K562 (cell line): ENCODE data around the gene INPPL1. TPM values are rescaled to one million over a fixed set of nuclear protein-coding genes. Genes with fewer than 3 reads are reported as not detected.

Source experiments
- ATAC-seq: fragments of 200-7000 bp; cut with Tn5 transposase; 3 replicates; pipeline ENCODE4 v1.9.1; 2020; ENCODE audit warnings: moderate library complexity
- BruUV-seq: library from RNA; stranded (reverse); fragments of 400-500 nt; replicated peaks from 2 replicates; lab custom pipeline; 2021; lab: Mats Ljungman, UMichigan
- CTCF ChIA-PET: fragments of 300-600 bp; formaldehyde crosslinking; extraction: SDS; loops from one replicate; lab custom pipeline; 2021; ENCODE audit warnings: low intra/inter-chr PET ratio; lab: Yijun Ruan, JAX
- POLR2A ChIA-PET: fragments of 300-600, 350-650 bp; sonication (Branson Sonifier 250); formaldehyde crosslinking; extraction: SDS; loops from one replicate; lab custom pipeline; 2021; ENCODE audit warnings: antibody characterized with exemption, inconsistent platforms; lab: Yijun Ruan, JAX
- DNase-seq, 4 experiments: peaks; one replicate each; pipeline versions ENCODE4 v3.0.0 to v3.0.0-alpha.2; 2011 to 2018; ENCODE audit warnings: low spot score in 3 of 4, mixed read lengths in 3 of 4; ENCODE audit errors: extremely low read depth in 1 of 4
- FAIRE-seq: peaks from 2 replicates; lab custom pipeline; 2011; peaks lifted over from hg19 to GRCh38; lab: Jason Lieb, UNC
- H2AFZ ChIP-seq: 2 replicates; pipeline ENCODE4 v1.6.0; 2011; ENCODE audit warnings: low read depth, low read length, control low read depth, inconsistent platforms
- H3K27ac ChIP-seq: fragments of 200-600 bp; 3 replicates; pipeline ENCODE4 v1.8.0; 2011; ENCODE audit warnings: low read depth, mild to moderate bottlenecking, control low read depth, inconsistent platforms, low read length, moderate library complexity, mixed read lengths; ENCODE audit errors: extremely low read depth
- H3K27me3 ChIP-seq, 2 experiments: fragments of 300-600 bp in 1 of 2; 2 replicates in 1 of 2; 3 replicates in 1 of 2; pipeline versions ENCODE4 v1.6.0 to v1.8.0; 2011; ENCODE audit warnings: inconsistent platforms in 2 of 2, low read length in 2 of 2, mild to moderate bottlenecking in 1 of 2, mixed read lengths in 1 of 2, moderate library complexity in 1 of 2; ENCODE audit not compliant: control insufficient read depth in 2 of 2, insufficient read depth in 2 of 2
- H3K36me3 ChIP-seq: fragments of 300-600 bp; 3 replicates; pipeline ENCODE4 v1.8.0; 2011; ENCODE audit warnings: mild to moderate bottlenecking, low read length, inconsistent platforms; ENCODE audit not compliant: control insufficient read depth, insufficient read depth
- H3K4me1 ChIP-seq, 2 experiments: fragments of 200-600 bp in 1 of 2; replicated peaks in 1 of 2; 2 replicates in 1 of 2; 3 replicates in 1 of 2; pipeline versions ENCODE4 v1.5.1 to v1.8.0; 2011; ENCODE audit warnings: inconsistent platforms in 2 of 2, low read length in 2 of 2, mild to moderate bottlenecking in 1 of 2, mixed read lengths in 1 of 2, moderate library complexity in 1 of 2; ENCODE audit not compliant: control insufficient read depth in 2 of 2, insufficient read depth in 2 of 2
- H3K4me2 ChIP-seq: 2 replicates; pipeline ENCODE4 v1.6.1; 2011; ENCODE audit warnings: low read length, control low read depth, inconsistent platforms, mixed read lengths; ENCODE audit not compliant: insufficient read depth
- H3K4me3 ChIP-seq: fragments of 200-600 bp; sonication (generic), shearing (Covaris generic); 2 replicates; pipeline ENCODE4 v1.5.1; 2016; ENCODE audit warnings: control low read depth, inconsistent platforms
- H3K79me2 ChIP-seq: fragments of 200-600 bp; 3 replicates; pipeline ENCODE4 v1.8.0; 2011; ENCODE audit warnings: low read length, inconsistent platforms; ENCODE audit not compliant: control insufficient read depth, insufficient read depth
- H3K9ac ChIP-seq, 2 experiments: 2 replicates each; pipeline versions ENCODE4 v1.6.0 to v1.6.1; 2011; ENCODE audit warnings: low read depth in 2 of 2, low read length in 2 of 2, control low read depth in 1 of 2, inconsistent platforms in 1 of 2, mild to moderate bottlenecking in 1 of 2, mixed read lengths in 1 of 2; ENCODE audit not compliant: insufficient read depth in 1 of 2
- H3K9me1 ChIP-seq: one replicate; pipeline ENCODE4 v1.6.0; 2011; ENCODE audit warnings: inconsistent platforms, mild to moderate bottlenecking, low read length, moderate library complexity; ENCODE audit not compliant: control insufficient read depth, insufficient read depth
- H3K9me3 ChIP-seq: replicated peaks from 2 replicates; pipeline ENCODE4 v1.5.1; 2011; ENCODE audit warnings: low read depth, low read length, inconsistent platforms; ENCODE audit not compliant: control insufficient read depth, insufficient read depth
- H4K20me1 ChIP-seq: replicated peaks from 2 replicates; pipeline ENCODE4 v1.6.1; 2011; ENCODE audit warnings: low read length, inconsistent platforms, mixed read lengths; ENCODE audit not compliant: control insufficient read depth, insufficient read depth
- MYNN ChIP-seq, 2 experiments: sonication (generic); formaldehyde crosslinking in 1 of 2; IDR thresholded peaks; 2 replicates each; pipeline versions ENCODE4 v1.5.0 to v1.6.1; 2016 to 2020; ENCODE audit warnings: antibody characterized with exemption in 1 of 2, missing genetic modification reagents in 1 of 2
- PHF20 ChIP-seq: fragments of 450-650 bp; IDR thresholded peaks from 2 replicates; pipeline ENCODE4 v1.6.1; 2018; ENCODE audit not compliant: partially characterized antibody
- POLR2G ChIP-seq: fragments of 200-400 bp; formaldehyde crosslinking; IDR thresholded peaks from 2 replicates; pipeline ENCODE4 v1.6.1; 2017; ENCODE audit warnings: low read depth, mild to moderate bottlenecking, antibody characterized with exemption, low read length, moderate library complexity
- RBFOX2 ChIP-seq: fragments of 200-400 bp; formaldehyde crosslinking; IDR thresholded peaks from 2 replicates; pipeline ENCODE4 v1.6.1; 2017; ENCODE audit warnings: low read depth, mild to moderate bottlenecking, low read length, moderate library complexity
- TCF7 ChIP-seq: sonication (generic); IDR thresholded peaks from 2 replicates; pipeline ENCODE4 v1.6.1; 2016; ENCODE audit warnings: antibody characterized with exemption, borderline replicate concordance
- WGBS: fragments of 100-300 bp; shearing (Covaris generic); methylation state at CpG from one replicate; pipeline ENCODE4 v1.1.6; 2016; ENCODE audit warnings: low coverage, mixed read lengths; ENCODE audit not compliant: insufficient coverage; ENCODE audit errors: missing lambda C conversion rate; 5-methylcytosine and 5-hydroxymethylcytosine counted together
- in situ Hi-C: fragments of 300-500 bp; cut with MboI; formaldehyde crosslinking; loops from 4 replicates; pipeline ENCODE4 v1.15.0; 2018; ENCODE audit warnings: inconsistent platforms, mixed read lengths
- intact Hi-C: fragments of 100-400 bp; cut with micrococcal nuclease; formaldehyde crosslinking; loops from 2 replicates; pipeline ENCODE4 v1.14.2; 2022
- polyA plus RNA-seq, 8 experiments: library from polyadenylated mRNA; depleted of rRNA in 4 of 8; stranded (reverse) in 5 of 8; unstranded in 3 of 8; fragments of >200 nt; fragmentation: Nextera tagmentation in 2 of 8; fragmentation: Illumina TruSeq in 1 of 8; extraction: Ambion mirVana in 2 of 8; extraction: Trizol in 1 of 8; gene quantifications; 2 replicates each; pipeline versions ENCODE4 v1.2.1 to v1.2.3, GENCODE V29; 2011 to 2014; ENCODE audit warnings: inconsistent platforms in 1 of 8, missing spikeins in 1 of 8
- total RNA-seq, 7 experiments: library from RNA; depleted of rRNA in 6 of 7; stranded (reverse); fragments of >200 nt in 6 of 7; fragmentation: Illumina TruSeq in 2 of 7; extraction: Trizol in 2 of 7; gene quantifications; 2 replicates each; pipeline versions ENCODE4 v1.2.1 to v1.2.3, GENCODE V29; 2011 to 2021; ENCODE audit warnings: low replicate concordance in 1 of 7

The INPPL1 gene
- total and polyA plus RNA-seq, 9 of the 15 experiments (the other 6 are each of a cell fraction or from before 2014, with no cell fraction given), result 0.55 to 137 (median 61.6) TPM

DNA sequence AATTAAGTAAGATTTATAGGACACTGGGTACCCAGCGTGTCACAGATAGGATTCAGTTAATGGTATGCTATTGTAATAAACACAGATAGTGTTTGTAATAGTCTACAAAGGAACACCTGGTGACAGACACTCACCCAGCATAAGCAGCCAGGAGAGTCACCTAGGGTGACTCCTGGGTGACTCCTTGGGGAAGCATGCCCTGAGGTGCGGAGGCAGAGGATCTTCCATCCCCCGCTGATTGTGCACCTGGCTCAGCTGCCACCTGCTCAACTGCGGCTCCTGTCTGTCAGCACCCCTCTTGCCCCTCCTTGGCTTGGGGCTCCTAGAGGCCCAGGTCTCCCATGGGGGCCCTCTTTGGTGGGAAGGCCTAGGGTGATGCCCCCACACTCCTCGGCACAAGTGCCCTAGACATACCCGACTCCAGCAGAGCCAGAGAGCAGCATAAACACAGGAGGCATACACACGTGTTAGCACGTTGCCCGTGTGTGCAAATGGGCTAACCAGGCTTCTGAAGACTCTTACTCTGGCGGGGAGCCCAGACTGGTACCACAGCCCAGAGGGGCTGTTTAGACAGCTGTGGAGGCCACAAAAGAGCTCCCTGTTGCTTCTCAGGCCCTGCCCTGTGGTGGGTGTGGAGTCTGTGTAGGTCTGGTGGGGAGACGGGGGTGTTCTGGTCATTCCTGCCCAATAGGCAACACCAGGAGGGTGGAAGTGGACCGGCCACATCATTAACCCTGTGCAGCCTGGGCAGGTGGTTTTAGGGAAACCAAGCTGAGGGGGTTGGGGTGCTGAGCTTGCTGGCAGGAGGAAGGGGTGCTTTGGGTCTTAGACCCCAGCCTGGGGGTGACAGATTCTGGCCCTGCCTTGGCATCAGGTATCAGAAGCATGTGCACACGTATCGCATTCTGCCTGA, 3.0 kb downstream of the INPPL1 start:
- 90% methylated on average over 14 of the region's 14 CpGs for WGBS
- H3K27ac ChIP-seq, result no peak overlapping the region

DNA sequence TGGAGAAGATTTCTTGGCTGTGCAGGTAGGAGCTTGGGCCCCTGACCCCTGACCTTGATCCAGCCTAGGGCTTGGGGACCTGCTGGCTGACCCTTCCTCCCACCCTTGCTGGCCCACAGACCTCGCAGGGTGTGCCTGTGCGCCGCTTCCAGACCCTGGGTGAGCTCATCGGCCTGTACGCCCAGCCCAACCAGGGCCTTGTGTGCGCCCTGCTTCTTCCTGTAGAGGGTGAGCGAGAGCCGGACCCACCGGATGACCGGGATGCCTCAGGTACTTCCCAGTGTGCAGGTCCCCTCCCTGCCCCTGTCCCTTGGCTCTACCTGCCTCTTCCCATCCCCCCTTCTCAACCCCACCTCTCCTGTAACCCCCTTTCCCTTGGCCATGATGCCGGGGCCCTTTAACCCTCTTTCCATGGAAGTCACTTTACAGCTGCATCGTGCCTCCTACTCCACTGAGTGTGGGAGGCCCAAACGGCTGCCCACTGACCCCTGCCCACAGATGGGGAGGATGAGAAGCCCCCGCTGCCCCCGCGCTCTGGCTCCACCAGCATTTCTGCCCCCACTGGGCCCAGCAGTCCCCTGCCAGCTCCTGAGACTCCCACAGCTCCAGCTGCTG, 3.8 kb downstream of the INPPL1 start:
- H3K27ac ChIP-seq, result no peak overlapping the region
- in situ Hi-C loops (no loop called here), intact Hi-C loops (no loop called here)
- DNase-seq, result no peak
- no peak overlapping the region for H3K4me2 ChIP-seq
- no peak overlapping the region for H3K4me3 ChIP-seq
- BruUV-seq, result no TSS peak
- ChIA-PET CTCF (no interaction called here), POLR2A (interaction anchor here (0.5 to 2.9 kb wide), 4 partner anchors 8 to 198 kb away, joined by 3 to 13 read pairs (median 4); no protein-coding TSS in a partner anchor)
- peaks cover 9 to 45% of the 10 kb centered on the region in 2 experiments for H3K4me1 ChIP-seq
- no peak for FAIRE-seq
- H3K27me3 ChIP-seq, result no peaks in the 10 kb centered on the region
- no peaks in the 10 kb centered on the region for H4K20me1 ChIP-seq
- H3K9me3 ChIP-seq, result no peaks in the 10 kb centered on the region
- no peak overlapping the region for H2AFZ ChIP-seq
- TF ChIP-seq POLR2G, result peak; percentile 58
- TF ChIP-seq PHF20, result no peak
- TF ChIP-seq RBFOX2, result peak; percentile 42; the same call in 1 of the 2 replicates
- H3K36me3 ChIP-seq, result peaks cover 73% of the 10 kb centered on the region
- peak overlapping the region in 1 of 2 experiments; percentile 40; a peak in 1 of 4 replicates for H3K9ac ChIP-seq
- no peak for ATAC-seq
- WGBS, result 93% methylated on average over 13 of the region's 16 CpGs
- H3K9me1 ChIP-seq, result peaks cover 8% of the 10 kb centered on the region
- peaks cover 27% of the 10 kb centered on the region for H3K79me2 ChIP-seq

More for the DNA sequence above, 3.0 kb downstream of the INPPL1 start:
- H3K9me1 ChIP-seq, result peaks cover 8% of the 10 kb centered on the region
- peaks cover 11 to 50% of the 10 kb centered on the region in 2 experiments for H3K4me1 ChIP-seq
- no peak overlapping the region for H3K4me2 ChIP-seq
- H3K36me3 ChIP-seq, result peaks cover 65% of the 10 kb centered on the region; the same call in 2 of the 3 replicates
- POLR2A ChIA-PET, result interaction anchor here (1.0 to 2.9 kb wide), 4 partner anchors 9 to 207 kb away, joined by 3 to 13 read pairs (median 4); partner anchors contain the start of gene CLPB
- no peaks in the 10 kb centered on the region for H3K9me3 ChIP-seq
- H3K4me3 ChIP-seq, result no peak overlapping the region
- no TSS peak for BruUV-seq
- CTCF ChIA-PET, result no interaction called here
- H3K79me2 ChIP-seq, result peaks cover 27% of the 10 kb centered on the region
- FAIRE-seq (no peak), DNase-seq (no peak), ATAC-seq (no peak)
- H3K9ac ChIP-seq, result peak overlapping the region in 1 of 2 experiments; percentile 59; a peak in 2 of 4 replicates
- H3K27me3 ChIP-seq, result no peaks in the 10 kb centered on the region
- H4K20me1 ChIP-seq, result no peaks in the 10 kb centered on the region
- no peak overlapping the region for H2AFZ ChIP-seq
- in situ Hi-C loops (no loop called here), intact Hi-C loops (no loop called here)
- TF ChIP-seq RBFOX2, result peak; percentile 53
- TF ChIP-seq MYNN (IDR thresholded peaks at IDR 0.05), result peak; percentile 95
- peak; percentile 38; the same call in 1 of the 2 replicates for TF ChIP-seq MYNN (CRISPR knock-in tag; IDR thresholded peaks at IDR 0.05)
- no peak for TF ChIP-seq TCF7
